GM13977 (cell line): ENCODE results near the gene SYCE3.

Experiments
- DNase-seq: peaks from one replicate; pipeline ENCODE4 v3.0.0; 2012; ENCODE audit warnings: low spot score
- CTCF ChIP-seq: IDR thresholded peaks from 2 replicates; pipeline ENCODE4 v1.5.1; 2012; ENCODE audit warnings: mild to moderate bottlenecking, control low read depth; ENCODE audit not compliant: insufficient read depth; ENCODE audit errors: extremely low read depth, missing control alignments
- in situ Hi-C: fragments of 300-500 bp; cut with MboI; formaldehyde crosslinking; loops from one replicate; pipeline ENCODE4 v1.12.0; 2022; ENCODE audit warnings: low sequenced_read_pairs, low pct_unique_long_range_greater_than_20kb, mixed read lengths, inconsistent platforms; ENCODE audit not compliant: unreplicated experiment

The SYCE3 gene

GRCh38 chr22:50502096-50502495 lies 60.6 kb downstream of the SYCE3 start:
- no peak for TF ChIP-seq CTCF
- DNase-seq, result no peak
- in situ Hi-C loops, result no loop called here
